ENCODE results near the gene EPHA1.

GRCh38 chr7:143346018-143346417 is 62.6 kb downstream of the EPHA1 start:
- TF ChIP-seq POLR2A (IDR thresholded peaks at IDR 0.05) (no peak), CTCF (IDR thresholded peaks at IDR 0.05) (no peak)

Data from adrenal gland (tissue), 5 donors.